KBM-7 (cell line): ENCODE results near the gene KCNMB1.
"Not testable (repeated sequence)": the region's sequence is repeated elsewhere in the genome, so short reads cannot be mapped to it uniquely, and the experiment has no call there.

ENCODE experiments used
- DNase-seq: peaks from one replicate; pipeline ENCODE4 v3.0.0-alpha.2; 2015
- in situ Hi-C: fragments of 300-500 bp; cut with MboI; formaldehyde crosslinking; loops from 2 replicates; pipeline ENCODE4 v1.14.3; 2020; ENCODE audit warnings: low sequenced_read_pairs, low pct_unique_long_range_greater_than_20kb, mixed read lengths

KCNMB1 gene

DNA sequence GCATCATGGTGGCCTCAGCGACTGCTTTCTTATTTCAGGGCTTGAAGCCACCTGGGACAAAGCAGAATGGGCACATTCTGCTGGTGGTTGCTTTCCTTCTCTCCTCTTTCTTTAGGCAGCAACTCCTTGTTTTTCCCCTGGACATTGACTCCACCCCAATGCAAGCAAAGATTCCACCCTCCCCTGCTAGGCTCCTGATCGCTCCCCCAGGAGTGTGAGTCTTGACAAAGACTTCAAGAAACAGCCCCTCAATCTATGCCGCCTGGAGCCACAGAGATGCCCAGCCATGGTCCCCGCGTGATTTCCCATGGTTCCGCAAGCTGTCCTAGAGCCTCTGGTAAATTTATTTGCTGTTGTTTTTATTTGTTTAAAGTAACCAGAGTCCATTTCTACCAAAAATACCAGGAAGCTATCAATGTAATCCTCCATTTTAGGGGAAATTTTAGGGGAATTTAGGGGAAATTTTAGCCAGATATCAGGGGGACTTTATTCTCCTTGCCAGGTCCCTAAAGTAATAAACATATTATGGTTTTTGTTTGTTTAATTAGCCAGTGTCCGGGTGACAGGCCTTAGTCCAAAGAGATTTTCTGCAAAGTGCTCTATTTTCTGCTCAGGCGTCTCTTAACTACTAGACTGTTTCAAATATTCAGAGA lies 2.3 kb downstream of the KCNMB1 start:
- in situ Hi-C loops = no loop called here
- DNase-seq = no peak

DNA sequence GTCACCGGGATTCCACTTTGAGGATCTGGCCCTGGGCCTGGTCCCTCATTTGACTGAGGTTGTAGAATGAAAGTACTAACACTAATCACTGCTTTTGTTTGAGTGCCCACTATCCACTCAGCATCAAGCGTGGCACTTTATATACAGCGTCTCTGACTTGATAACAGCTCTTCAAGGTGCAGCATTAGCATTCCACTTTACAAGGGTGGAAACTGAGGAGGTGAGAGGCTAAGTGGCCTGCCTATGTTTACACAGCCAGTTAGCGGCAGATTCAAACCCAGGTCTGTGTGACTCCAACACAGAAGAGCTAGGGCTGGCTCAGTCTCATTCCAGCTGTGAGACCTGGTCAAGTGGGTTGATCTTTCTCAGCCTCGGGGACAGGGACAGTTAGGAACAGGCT lies 5.9 kb downstream of the KCNMB1 start:
- no peak for DNase-seq
- in situ Hi-C loops = no loop called here

DNA sequence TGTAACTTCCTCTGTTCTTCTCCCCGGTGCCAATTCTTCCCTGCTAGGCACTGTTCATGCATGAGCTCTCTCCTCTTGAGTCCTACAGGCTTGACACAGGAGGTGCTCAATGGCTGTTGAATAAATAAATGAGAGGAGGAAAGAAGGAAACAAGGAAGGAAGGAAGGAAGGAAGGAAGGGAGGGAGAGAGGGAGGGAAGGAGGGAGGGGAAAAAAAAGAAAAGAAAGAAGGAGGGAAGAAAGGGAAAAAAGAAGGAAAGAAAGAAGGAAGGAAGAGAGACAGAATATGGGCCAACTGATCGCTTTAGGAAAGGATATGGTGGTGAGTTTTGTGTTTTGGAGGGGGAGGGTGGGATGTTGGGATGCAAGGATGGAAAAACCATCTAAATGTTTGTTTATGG lies 6.4 kb downstream of the KCNMB1 start:
- no peak for DNase-seq
- in situ Hi-C loops = no loop called here

DNA sequence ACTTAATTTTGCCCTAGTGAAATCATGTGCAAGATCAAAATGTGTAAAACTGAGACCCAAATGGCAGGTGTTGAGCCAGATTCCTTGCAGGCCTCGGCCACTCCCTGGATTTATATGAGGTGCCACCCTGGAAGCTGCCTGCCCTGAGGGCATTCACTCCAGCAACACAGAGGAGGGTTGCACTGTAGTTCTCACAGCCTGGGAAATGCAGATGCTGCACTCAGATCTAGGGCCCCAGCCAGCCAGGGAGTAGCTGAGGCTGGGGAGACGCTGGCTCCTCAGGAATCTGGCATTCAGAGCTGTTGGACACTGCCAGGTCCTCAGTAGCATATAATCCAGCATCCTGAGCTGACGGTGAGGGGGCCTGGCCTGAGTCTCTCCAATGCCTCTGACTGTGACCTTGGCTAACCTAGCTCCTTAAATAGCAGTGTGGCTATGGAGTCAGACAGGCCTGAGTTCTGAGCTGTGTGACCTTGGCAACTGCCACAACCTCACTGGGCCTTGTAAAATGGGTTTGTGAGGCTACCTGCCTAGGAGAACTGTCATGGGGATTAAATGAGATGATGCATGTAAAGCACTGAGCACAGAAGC lies 8.7 kb downstream of the KCNMB1 start:
- no peak for DNase-seq
- in situ Hi-C loops = no loop called here

DNA sequence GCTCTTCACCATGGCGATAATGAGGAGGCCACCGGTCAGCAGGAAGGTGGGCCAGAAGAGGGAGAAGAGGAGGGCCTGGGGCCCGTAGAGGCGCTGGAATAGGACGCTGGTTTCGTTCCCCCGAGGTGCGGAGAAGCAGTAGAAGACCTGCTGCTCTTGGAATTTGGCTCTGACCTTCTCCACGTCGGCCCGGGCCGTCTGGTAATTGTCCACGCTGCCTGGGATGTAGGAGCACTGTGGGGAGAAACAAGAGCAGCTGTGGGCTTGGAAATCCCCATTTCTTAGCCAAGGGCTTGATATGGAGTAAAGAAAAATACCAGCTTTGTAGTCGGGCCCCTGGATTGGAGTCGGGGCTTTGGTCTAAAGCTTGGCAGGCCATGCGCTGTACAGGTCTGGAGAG lies 10.4 kb downstream of the KCNMB1 start:
- in situ Hi-C loops = no loop called here
- no peak for DNase-seq

DNA sequence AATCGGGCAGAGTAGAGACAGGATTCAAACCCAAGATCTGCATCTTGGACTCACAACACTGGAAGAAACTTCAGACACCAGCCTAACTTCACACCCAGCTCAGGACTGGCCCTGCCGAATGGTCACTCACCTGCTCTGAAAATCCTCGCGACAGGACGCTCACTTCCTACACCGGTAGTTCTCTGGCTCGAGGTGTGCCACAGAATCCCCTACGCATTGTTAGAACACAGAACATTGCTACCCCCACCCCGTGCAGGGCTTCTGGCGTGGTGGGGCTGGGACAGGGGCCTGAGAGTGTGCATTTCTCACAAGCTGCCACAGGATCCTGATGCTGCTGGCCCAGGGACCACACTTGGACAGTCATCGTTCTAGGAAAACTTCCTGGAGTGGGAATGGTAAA lies 12.1 kb downstream of the KCNMB1 start:
- no peak for DNase-seq
- in situ Hi-C loops = no loop called here

DNA sequence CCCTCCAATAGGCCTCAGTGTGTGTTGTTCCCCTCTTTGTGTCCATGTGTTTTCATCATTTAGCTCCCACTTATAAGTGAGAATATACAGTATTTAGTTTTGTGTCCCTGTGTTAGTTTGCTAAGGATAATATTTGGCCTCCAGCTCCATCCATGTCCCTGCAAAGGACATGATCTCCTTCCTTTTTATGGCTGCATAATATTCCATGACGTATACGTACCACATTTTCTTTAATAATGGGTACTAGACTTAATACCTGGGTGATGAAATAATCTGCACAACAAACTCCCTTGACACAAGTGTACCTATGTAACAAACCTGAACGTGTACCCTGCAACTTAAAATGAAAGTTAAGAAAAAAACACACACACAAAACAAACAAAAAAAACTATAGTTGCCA lies 12.6 kb downstream of the KCNMB1 start:
- in situ Hi-C loops, DNase-seq: not testable (repeated sequence)

DNA sequence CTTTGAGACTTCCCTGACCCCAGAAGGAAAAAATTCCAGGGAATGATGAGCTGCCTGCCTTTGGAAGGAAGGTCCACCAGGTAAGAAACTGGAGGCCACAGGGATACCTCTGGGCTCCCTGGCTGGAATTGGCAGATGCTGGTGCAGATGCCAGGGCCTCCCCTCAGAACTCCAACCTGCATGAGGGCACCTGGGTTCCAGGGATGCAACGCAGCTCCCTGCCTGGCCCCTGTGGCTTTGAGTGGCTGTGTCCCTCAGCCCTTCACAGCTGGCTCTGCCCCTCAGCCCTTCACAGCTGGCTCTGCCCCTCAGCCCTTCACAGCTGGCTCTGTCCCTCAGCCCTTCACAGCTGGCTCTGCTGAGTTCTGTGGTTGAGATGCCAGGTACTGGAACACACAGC lies 13.9 kb downstream of the KCNMB1 start:
- DNase-seq = no peak
- in situ Hi-C loops = no loop called here

DNA sequence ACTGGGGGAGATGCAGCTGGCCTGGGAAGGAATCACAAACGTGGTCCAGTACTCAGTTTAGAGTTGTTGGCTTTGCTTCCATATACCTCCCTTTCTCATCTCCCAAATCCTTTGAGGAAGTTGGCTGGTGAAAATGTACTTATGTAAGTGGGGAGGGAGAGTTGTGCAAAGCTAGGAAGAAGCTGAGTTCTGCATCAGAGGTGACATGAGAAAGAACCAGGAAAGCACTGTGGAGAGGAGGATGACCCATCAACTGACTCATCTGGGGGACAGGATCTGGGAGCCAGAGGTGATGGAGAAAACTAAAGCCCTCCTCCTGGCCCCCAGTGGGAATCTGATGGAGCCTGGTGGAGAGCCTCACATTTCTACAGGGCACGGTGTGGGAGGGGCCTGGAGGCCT lies 16.2 kb downstream of the KCNMB1 start:
- no peak for DNase-seq
- in situ Hi-C loops = no loop called here

DNA sequence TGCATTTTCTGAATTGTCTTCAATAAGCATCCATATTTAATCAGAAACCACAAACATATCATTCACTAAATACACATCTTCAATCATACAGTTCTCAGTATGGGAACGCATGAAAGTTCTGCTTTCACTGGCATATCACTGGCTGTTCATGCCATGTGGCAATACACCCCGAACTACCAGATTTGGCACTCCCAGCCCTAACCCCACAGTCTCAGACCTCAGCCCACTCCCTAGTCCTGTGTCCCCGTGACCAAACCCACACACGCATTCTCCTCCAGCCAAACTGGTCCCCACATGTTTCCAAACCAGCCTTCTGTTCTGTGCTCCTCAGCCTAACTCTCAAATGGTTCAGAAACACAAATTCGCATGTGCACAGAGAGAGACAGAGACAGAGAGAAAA lies 20.6 kb downstream of the KCNMB1 start:
- in situ Hi-C loops = no loop called here
- no peak for DNase-seq

DNA sequence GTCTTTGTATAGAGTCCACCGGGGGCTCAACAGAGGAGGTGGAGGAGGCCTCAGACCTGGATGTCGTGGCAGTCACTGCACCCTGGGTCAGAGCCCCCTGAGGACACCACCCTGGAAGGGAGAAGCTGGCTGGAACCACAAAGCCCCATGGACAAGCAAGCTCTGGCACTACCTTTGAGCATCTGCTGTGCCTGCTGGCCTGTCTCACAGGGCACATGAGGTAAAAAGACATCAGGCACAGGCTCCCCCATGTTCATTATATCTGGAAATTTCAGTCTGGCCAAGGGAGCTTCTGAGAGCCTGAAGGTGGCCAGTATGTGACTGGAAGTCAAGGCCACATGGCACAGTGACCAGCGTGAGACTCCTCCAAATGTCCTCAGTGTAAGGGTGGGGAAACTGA lies 22.9 kb downstream of the KCNMB1 start:
- DNase-seq = no peak
- in situ Hi-C loops = no loop called here

DNA sequence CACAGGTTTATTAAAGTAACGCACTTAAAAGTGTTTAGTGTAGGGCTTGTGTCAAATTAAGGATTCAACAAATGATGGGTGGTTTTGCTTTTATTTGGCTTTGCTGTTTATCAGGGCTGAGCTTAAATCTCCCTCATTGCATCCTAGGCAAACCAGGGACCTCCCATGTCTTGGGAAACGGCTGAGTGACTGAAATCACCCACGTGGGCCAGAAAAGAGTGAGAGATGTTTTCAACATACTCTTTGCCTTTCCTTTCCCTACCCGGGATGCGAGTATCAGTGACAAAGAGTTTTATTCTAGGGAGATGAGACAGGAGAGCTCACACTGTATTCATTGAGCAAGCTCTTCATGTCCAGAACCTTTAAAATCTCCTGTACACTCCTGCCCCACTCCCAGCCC lies 23.3 kb downstream of the KCNMB1 start:
- DNase-seq = no peak

DNA sequence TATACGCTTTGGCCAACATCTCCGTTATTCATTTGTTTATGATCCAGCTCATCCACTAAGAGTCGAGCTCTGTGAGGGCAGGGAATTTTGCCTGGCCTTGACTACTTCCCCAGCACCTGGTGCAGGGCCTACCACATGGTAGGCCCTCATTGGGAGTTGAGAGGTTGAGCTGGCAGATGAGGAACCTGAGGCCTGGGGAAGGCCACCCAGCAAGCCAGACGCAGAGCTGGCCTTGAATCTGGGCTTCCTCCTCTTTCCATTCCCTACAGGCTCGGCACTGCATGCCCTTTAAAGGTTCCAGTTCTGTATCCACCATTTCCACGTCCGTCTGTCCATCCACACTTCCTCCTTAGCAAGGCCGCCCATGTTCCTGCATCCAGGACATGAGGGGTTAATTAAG lies 24.2 kb downstream of the KCNMB1 start:
- in situ Hi-C loops = no loop called here
- DNase-seq = no peak

More for the DNA sequence above, 23.3 kb downstream of the KCNMB1 start:
- in situ Hi-C loops = no loop called here

DNA sequence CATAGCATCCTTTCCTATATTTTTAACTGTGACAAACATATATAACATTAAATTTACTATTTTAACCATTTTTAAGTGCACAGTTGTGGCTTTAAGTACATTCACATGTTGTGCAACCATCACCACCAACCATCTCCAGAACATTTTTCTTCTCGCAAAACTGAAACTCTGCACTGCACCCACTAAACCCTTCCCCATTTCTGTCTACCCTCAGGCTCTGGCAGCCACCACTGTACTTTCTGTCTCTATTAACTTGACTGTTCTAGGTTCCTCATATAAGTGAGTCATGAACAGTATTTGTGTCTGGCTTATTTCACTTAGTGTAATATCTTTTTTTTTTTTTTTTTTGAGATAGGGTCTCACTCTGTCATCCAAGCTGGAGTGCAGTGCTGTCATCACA lies 25.5 kb downstream of the KCNMB1 start:
- in situ Hi-C loops = no loop called here
- peak; percentile 44 for DNase-seq

DNA sequence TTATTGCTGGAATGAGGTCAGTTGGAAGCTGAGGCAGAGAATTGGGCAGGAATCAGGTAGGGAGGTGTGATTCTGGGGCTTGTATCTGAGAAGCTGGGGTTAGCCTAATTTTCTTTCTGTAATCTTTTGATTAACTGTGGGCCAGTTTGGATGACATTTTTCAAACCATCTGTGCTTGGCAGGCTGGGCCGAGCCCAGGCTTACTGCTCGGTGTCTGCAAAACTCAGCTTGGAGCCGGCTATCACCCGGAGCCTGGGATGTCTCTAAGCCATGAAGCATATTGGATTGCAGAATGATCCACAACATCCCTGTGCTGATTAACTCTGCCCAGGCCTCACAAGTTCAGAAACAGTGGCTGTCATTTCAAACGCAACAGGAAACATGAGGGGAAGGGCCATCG lies 26.5 kb downstream of the KCNMB1 start:
- DNase-seq = no peak
- in situ Hi-C loops = no loop called here

DNA sequence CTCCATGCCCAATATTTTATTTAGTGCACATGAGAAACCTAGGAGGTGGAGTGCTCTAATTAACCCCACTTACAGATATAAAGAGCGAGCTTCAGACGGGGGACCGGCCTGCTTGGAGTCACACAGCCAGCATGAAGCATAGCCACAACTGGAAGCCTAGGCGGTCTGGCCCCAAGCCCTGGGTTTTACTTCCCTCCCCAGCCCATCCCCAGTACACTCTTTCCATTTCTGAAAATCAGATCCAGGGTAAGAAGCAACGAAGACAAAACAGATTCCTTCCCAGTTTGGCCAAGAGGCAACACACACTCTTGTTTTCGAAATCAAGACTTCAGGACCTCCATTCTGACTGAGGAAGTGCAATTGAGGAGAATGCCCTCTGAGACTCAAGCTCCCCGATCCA lies 27.1 kb downstream of the KCNMB1 start:
- no peak for DNase-seq
- in situ Hi-C loops = no loop called here

DNA sequence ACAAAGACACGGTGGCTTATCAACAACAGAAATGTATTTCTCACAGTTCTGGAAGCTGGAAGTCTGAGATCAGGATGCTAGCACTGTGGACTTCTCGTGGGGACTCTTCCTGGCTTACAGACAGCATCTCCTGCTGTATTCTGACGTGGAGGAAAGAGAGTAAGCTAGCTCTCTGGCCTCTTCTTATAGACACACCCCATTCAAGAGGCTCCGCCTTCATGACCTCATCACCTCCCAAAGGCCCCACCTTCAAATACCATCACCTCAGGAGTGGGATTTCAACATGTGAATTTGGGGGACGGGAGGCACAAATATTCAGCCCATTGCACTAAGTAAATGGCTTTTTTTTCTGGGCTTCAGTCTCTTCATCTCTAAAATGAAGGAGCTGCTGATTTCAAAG lies 27.6 kb downstream of the KCNMB1 start:
- DNase-seq = no peak
- in situ Hi-C loops = no loop called here

DNA sequence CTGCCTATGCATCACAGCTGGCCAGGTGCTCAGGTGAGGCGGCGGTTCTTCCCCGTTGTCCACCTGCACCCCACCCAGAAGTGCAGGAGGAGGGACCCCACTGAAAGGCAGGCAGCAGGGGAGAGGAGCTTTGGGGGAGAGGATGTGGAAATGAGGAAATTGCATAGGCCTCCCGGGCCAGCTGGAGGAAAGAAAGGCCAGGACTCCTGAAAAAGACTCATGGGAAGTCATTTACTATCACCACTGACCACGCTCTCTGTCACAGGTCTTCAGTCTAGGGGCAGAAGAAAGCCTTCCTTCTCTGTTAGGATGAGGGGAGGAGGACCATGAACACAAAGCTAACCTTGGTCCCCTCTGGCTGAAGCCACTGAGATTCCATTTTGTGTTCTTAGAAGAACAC lies 28.1 kb downstream of the KCNMB1 start:
- in situ Hi-C loops = no loop called here
- peak; percentile 31 for DNase-seq

DNA sequence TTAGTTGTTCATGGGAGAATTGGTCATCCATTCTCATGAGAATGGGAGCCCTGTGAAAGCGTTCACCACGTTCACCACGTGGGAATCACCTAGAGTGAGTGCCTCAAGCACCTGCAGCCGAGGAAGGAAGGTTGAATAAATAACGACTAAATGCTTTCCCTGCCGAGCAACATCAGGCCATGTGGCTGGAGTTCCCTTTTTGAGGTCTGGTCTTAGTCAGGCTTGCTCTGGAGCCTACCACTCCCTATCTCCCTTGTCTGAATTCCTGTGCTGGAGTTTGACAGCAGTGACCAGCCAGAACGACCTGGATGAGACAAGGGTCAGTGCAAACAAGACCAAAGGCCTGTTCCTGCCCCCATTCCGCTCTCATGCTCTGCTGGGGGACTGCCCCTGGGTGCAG lies 28.5 kb downstream of the KCNMB1 start:
- in situ Hi-C loops = no loop called here
- DNase-seq = peak; percentile 66

DNA sequence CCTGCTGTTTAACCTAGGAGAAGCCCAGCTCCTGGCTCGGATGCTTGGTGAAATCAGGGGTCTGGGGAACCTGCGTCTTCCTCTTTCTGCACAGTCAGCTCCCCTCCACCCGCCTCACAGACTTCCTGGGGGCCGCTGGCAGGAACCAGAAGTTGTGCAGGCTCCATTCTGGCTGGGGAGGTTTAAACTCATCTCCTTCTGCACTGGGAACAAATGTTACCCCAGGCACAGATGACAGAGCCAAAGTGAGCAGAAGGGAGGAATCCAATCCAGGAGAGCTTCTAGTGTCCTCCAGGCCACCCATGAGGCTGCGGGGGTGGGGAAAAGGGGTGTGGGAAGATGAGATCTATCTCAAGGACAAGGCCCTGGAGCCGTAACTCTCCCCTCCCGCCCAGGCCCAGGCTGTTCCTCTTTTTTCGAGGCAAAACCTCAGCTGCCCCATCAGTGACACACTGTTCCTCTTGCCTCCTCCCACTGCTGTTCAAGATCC lies 31.2 kb downstream of the KCNMB1 start:
- in situ Hi-C loops = loop anchor here (10.0 kb wide), 1 partner anchor 47 kb away; no protein-coding TSS in a partner anchor
- DNase-seq = peak; percentile 89

DNA sequence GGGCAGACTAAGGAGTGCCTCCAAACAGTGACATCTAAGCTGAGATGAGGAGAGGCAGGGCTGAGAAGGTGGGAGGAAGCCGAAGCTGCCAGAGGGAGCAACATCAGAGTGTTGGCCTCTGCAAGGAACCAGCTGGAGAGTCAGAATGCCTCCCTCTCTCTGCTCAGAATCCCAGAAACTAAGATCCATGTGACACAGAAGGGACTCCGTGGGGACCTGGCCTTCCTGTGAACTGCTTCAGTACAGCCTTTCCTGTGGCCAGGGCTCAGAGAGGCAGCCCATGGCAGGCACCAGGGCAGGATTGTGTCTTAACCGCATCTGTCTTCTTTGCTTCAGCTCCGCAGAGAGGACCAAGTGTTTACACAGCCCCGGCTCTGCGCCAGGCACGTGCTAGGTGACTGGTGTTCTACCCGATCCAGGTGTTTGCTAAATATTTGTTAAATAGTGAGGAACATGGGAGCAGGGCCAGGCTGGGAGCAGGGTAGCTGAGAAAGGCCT lies 33.5 kb downstream of the KCNMB1 start:
- no peak for DNase-seq
- in situ Hi-C loops = loop anchor here (10.0 kb wide), 1 partner anchor 49 kb away; no protein-coding TSS in a partner anchor
